Measurements from ENCODE around the gene RSU1. TPM values are rescaled to one million over a fixed set of nuclear protein-coding genes. Genes with fewer than 3 reads are reported as not detected.
"Not testable (repeated sequence)": the region's sequence is repeated elsewhere in the genome, so short reads cannot be mapped to it uniquely, and the experiment has no call there.

Gene RSU1
- total RNA-seq, 1 donor from 2014 or later = 51.0 TPM

DNA sequence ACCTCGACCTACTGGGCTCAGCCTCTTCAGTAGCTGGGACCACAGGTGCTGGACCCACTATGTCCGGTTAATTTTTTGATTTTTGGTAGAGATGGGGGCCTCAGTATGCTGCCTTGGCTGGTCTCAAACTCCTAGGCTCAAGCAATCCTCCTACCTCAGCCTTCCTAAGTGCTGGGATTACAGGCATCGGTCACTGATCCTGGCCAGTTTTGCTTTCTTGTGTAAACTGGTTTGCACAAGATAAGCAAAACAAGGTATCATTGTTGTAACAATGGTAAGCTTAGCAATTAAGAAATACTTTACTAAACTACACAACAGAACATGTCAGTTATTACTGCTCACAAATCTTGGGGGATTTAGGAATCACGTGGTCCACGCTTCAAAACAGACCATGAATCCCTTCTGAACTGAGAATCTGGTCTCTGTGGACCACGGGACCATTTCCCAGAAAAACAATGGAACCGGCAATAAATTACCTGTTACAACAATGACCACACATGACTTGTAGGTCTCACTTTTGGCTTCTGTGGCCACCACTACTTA, 36.8 kb downstream of the RSU1 start:
- no peak for DNase-seq (ENCODE audit: low spot score)

DNA sequence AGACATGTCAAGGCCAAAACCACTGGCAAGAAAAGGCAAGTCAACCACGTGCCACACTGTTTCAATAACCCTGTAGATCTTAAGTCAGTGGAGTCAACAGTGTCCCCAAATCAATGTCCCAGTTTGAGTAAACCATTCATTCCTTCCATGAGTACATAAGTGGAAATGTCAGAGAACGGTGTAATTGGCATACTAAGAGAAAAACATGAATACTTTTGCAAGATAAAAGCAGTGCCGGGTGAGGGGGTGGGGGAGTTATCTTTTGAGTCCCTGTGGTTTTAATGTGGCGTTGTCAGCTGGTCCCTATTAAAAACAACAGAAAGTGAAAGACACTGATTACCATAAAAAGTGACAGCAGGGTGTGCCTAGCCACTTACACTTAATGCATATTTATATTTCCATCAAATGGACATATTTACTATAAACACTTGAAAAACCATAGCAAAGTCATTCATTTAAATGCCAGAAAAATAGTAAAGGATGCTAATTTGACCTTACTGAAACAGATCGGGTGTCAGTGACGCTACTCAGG, 37.8 kb downstream of the RSU1 start:
- no peak for DNase-seq (ENCODE audit: low spot score)

DNA sequence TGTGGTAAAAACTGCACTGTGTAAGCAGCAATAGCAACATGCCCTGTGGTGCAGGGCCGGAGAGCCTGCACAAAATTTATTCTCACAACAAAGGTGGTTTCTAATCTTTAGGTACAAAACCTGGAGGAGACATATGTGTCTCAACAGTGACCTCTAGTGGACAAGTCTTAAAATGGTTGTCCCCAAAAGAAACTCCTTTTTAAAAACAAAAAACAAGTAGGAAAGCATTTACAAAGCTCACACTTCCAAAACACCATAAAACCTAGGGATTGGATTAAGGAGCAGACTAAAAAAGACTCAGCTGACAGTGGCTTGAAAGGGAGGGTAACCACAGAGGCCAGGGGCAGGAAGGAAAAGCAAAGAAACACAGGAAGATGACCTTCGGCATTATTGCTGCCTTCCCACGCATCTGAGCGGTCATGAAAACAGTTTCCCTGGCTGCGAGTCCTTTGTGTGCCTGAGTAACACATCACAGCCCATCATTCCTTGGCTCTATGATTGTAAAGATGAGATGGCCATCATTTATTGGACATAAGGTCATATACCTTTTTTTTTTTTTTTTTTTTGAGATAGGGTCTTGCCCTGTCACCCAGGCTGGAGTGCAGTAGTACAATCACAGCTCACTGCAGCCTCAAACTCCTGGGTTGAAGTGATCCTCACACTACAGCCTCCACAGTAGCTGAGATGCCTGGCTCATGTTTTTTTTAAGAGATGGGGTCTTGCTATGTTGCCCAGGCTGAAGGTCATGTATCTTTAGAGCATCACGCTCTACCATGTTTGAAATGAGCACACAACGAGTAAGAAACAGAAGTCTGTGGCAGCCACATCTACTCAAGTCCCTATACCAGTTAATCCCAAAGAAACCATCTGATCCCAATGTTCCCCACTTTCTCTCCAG, 39.5 kb downstream of the RSU1 start:
- DNase-seq (ENCODE audit: low spot score) = no peak

DNA sequence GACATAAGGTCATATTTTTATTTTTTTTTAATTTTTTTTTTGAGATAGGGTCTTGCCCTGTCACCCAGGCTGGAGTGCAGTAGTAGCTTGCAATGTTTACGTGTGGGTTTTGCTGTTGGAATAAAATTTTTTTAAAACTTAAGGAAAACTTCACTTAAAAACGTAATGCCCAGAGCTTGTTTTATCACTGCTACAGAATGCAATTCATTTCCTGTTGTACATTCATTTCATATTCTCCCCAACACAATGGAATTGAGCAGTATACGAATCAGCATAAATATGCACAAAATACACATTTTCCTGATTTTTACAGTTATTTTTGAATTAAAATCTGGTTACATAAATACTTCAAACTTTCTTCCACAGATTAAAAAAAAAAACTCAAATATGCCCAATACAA, 40.3 kb downstream of the RSU1 start:
- no peak for DNase-seq (ENCODE audit: low spot score)

DNA sequence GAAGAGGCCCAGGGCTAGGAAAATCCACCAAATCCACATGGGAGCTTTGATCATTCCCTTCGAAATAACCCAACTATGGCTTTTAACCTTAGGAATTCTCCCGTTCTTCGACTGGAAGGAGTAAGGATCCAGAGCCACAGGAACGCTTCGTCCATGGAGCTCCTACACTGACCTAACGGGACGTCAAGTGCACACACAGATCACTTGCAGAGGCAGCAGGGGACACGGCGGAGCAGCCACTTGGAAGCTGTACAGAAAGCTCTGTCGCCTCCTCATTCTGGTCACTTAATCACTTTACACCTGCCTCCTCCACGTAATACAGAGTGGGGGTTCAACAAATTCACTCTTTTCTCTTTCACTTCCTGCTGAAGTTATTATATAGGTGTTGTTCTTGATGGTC, 43.9 kb downstream of the RSU1 start:
- DNase-seq (ENCODE audit: low spot score) = no peak

DNA sequence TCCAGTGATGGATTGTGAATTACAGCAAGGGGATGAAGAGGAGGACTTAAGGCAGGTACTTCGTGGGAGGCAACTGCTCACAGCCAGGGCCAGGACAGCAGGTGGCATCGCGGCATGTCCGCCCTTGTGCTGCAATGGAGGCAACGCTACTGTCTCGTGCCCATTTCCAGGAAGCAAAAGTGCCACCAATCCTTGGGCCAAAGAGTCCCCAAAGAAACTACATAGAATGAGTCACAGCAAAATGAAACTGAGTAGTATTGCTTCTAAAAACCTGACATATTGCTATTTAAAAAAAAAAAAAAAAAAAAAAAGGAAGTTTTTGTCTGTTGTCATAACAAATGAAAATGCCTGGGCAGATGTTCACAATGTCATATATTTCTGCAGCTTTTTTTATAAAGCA, 46.6 kb downstream of the RSU1 start:
- no peak for DNase-seq (ENCODE audit: low spot score)

DNA sequence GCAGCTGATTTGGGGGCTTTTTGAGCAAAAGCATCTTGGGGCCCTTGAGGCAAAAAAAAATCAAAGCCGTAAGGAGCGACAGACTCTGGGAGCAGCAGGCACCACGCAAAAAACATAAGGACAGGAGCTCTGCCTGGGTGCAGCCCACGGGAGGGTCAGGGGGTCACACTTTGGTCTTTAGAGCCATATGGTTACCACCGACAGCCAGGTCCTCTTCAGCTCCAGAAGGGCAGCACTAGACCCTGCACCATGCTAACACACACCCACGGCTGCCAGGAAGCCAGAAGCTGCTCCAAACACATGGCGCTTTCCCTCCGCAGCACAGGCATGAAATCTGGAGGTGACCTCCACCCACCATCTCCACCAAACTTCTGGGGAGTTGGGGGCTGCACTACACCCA, 47.1 kb downstream of the RSU1 start:
- DNase-seq (ENCODE audit: low spot score) = no peak

DNA sequence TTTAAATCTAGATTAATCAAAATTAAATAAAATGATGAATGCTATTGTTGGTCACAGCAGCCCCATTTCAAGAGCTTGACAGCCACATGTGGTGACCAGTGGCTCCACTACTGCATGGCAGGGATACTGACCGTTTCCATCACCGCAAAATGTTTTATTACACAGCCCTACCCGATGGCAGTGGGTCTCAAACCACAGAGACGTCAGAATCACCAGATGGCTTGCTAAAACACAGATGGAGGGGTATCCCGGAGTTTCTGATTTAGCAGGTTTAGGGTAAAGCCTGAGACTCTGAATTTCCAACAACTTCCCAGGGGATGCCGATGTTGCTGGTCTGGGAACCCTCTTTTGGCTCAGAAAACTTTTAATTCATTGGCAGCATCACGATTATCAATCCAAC, 47.9 kb downstream of the RSU1 start:
- no peak for DNase-seq (ENCODE audit: low spot score)

DNA sequence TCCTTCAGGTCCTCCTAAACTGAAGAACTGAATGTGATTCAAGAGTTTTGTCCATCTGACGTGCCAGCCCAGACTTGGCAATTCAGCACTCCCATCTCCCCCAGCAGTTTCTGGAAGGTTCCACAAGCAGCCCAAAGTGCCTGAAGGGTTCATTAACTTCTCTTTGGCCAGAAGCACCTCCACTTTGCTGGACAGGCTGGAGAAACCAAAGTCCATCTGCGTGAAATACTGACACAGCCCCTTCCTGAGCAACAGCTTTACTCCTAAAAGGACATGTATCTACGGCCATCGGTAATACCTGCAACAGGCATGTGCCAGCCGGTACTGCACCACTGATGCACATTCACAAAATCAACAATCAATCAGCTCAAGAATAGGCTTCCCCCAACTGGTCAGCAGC, 48.5 kb downstream of the RSU1 start:
- no peak for DNase-seq (ENCODE audit: low spot score)

DNA sequence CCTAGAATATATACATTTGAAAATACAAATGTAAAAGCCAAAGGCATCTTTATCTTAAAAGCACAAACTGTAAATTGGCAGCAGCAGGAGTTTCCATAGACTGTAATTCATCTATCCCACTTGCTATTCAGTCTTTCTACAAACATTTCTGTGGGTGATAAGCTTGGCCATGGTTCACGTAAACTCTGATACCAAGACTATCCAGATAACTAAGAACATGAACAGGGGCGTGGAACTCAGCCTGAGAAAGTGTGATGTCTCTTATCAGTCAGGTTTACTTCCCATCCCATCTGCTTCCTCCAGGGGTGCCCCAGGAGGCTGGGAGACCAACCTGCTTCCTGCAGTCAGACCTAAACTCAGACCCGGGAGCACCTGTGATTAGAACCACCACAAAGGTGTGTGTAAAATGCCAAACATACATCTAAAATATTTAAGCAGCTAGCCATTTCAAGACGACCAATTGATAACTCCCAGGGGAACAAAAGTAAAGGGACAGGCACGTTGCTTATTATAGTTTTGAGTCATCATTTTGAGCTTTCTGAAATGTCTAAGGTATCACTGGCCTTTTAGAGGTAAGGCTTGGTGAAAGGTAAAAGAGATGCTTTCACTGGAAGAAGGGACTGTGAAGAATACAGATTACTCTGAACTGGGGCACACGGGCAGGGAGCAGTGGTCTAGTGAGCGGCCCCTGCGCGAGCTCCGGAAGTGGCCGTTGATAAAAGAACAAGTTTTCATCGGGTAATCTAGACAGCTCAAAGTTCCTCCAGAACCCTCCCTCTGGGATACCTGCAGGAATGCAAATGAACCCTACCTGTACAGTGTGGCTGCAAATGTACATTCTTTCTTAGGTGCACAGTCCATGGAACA, 51.5 kb downstream of the RSU1 start:
- DNase-seq (ENCODE audit: low spot score) = no peak

DNA sequence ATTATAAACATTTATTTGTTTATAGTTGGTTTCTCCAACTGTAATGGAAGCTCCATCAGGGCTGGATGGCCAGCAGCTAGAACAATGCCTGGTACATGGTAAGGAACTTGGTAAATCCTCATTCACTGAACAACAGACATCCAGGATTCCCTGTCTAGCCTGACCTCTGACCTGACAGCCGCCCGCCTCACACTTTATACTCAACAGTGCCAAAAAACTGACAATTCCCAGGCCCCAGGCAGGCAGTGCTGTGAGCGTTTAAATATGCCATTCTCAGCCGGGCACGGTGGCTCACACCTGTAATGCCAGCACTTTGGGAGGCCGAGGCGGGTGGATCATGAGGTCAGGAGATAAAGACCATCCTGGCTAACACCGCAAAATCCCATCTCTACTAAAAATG, 55.9 kb downstream of the RSU1 start:
- DNase-seq (ENCODE audit: low spot score) = no peak

DNA sequence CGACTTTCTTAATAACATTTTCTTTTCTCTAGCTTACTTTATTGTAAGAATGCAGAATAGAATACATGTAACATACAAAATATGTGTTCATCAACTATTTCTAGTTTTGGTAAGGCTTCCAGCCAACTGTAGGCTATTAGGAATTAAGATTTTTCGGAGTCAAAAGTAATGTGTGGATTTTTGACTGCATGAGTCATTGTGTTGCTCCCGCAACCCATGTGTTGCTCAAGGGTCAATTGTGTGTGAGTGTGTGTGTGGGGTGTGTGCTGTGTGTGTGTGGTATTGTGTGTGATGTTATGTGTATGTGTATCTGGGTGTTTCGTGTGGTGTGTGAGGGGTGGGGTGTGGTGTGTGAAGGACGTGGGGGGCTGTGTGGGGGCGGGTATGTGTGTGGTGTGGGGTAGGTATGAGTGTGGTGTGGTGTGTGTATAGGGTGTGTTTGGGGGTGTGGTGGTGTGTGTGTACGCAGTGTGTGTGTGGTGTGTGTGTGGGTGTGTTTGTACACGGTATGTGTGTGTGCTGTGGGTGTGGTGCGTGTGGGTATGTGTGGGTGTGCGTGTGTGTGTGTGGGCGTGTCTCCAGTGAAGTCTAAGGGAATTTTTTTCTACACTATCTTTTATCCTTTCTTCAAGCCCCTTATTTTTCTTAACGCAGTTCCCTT, 60.5 kb downstream of the RSU1 start:
- DNase-seq (ENCODE audit: low spot score) = no peak

DNA sequence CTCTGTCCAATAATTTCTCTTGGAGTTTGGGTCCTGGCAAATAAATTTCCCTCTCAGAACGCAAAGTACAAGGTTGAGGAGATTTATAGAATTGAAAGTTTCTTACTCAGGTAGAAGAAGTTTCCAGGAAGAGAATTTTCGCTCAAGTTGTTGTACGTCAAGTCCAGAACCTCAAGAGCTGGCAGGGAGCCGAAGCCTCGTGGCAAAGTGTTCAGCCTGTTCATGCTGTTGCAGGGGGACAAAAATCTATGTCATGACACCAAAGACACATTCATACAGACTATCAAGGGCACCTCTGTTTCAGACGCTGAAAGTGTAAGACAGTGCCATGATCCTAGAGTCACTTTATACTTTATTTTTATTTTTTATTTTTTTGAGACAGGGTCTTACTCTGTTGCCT, 62.5 kb downstream of the RSU1 start:
- no peak for DNase-seq (ENCODE audit: low spot score)

DNA sequence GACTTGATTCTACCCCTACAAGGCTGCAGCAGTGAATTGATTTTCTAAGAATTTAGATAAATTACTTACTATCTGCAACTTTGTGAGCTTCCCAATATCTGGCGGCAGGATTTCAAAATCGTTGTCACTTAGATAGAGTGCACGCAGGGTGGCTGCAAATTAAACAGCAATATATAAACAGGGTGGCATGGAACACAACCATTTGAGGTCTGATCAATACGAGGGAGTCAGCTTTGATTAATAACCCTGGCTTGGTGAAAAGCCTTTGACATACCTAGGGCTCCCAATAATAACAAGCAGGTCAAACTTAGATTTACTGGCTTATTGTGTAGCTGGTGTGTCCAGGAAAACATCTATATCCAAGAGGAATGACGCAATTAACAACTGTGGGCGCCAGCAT, 64.4 kb downstream of the RSU1 start:
- DNase-seq (ENCODE audit: low spot score) = not testable (repeated sequence)

DNA sequence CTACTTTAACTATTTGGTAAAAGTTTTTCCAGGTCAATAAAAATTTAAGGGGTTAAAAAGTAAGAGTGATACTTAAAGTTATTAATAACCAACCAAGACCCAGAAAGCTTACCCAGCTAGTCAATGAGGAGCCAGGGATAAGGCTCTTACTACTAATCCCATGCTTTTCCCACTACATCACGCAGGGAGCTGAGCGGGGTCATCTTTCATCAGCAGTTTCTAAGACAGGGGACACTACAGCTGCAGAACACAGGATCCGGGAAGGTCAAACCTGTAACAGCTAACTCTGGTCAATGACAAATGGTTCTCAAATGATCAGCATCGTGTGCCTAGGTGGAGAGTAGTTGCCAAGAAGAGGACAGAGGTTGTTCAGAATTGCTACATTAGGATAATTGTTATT, 65.1 kb downstream of the RSU1 start:
- no peak for DNase-seq (ENCODE audit: low spot score)

DNA sequence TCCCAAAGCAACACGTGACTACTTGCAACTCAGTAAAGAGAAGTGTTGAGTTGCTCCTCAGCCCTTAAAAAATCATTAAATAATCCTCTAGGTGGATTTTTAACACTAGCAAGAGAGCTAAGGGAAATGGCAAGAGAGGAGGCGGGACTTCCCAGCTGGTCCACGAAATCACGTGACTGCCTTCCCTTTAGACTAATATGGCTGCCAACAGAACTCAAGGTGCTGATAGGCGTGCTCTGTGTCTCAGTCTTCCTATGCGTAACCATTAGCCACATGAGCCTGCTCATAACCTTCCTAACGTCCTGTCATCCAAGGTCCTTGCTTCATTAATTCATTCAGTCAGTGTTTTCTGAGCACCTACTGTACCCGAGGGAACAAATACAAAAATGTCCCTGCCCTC, 66.0 kb downstream of the RSU1 start:
- no peak for DNase-seq (ENCODE audit: low spot score)

DNA sequence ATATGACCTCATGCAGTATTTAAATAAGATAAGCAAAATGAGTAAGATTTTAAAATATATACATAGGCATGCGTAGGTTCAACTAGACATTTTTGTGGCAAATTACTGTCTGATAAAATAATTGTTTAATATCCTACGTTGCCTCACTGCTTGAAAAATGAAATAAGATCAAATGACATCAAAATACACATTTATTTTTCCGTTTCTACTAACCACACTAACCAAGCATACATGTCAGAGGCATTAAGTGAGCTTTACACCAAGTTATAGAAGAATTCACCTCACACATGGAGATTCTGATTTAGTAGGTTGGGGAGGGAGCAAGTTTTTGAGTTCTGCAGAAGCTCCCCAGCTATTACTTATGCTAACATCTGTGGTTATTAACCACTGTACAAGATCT, 66.8 kb downstream of the RSU1 start:
- no peak for DNase-seq (ENCODE audit: low spot score)

DNA sequence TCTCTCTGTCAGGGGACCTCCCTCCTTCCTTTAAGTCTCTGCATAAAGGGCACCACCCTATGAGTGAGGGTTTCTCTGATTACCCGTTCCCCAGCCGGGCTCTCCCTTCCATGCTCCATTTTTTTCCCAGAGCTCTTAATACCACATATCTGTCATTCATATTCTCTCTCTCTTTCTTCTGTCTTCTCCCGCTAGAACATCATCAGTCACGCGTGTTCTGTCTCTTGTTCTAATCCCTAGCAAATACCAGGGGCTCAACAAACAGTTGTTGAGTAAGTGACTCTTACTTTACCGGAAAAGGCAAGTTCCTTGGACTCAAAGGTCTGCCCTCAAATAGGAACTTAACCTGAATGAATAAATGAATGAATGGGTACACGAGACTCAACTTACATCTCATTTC, 68.5 kb downstream of the RSU1 start:
- DNase-seq (ENCODE audit: low spot score) = no peak

DNA sequence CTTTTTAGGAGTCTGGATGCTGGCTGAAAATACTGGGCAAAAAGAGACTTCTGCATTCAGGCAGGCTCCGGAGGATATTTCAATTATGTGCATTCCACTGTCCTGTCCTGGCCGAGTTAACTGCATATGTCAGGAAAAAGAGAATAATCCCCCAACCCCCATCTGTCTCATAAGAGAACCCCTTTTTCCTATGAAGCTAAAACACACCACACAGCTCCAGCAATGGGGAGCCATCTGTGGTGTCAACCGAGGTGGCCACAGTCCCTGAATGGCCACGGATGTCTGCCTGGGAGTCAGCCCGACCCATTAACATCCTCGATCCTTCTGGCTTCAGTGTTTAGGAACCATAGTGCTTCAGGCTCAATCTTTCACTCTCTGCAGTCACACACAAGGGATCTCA, 70.4 kb downstream of the RSU1 start:
- DNase-seq (ENCODE audit: low spot score) = no peak

DNA sequence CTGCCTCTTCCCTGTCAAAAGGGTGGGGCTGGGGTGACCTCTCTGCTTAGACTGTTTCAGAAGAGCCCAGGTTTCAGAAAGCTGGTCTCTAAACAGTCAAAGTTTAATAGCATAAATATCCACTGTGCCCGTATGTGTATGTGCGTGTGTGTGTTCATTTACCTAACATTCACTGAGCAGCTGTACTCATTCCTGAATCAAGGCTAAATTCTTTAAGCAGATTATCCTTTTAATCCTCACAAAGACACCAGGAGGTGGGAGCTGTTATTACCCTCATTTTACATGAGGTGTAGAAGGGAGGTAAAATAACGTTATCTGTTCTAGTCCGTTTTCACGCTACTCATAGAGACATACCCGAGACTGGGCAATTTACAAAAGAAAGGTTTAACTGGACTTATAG, 72.2 kb downstream of the RSU1 start:
- DNase-seq (ENCODE audit: low spot score) = no peak

DNA sequence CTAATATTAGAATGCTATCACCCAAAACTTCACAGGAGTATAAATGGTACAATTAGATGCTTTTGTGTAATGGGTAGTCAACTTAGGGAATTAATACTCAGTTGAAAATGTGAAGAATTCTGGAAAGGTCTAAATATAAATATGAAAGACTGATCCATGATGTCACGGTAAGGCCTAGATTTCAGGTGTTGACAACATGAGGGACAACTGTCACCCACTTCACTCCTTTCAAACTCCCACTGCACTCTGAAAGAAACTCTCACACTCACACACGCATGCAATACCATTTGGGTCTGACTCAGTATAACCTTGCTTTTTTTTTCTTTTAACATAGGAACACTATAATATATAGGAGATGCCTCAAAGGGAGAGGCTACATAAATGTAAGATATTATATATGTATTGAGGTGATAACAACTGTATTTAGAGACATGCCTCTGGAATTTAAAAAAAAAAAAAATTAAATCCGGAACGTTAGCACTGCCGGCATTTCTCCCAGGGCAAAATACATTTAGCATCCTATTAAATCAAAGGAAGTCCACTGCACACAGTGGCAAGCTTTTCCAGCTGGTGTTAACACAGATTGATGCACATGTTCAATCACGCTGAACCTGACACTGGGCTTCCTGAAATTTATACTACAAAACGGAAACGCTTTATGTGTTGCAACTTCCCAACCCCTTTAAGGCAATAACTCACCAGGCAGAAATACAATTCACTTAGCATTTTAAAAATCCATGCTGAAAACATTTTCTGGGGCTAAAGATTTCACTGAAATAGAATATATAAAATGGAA, 74.9 kb downstream of the RSU1 start:
- no peak for DNase-seq (ENCODE audit: low spot score)

Measured in mucosa of gallbladder (tissue), 1 donor.